HG03460 (cell line): ENCODE results near the gene ATG10.
"Not testable (repeated sequence)": the region's sequence is repeated elsewhere in the genome, so short reads cannot be mapped to it uniquely, and the experiment has no call there.

Experiments used
- ATAC-seq: cut with Tn5 transposase; IDR thresholded peaks from one replicate; pipeline ENCODE4 v1.9.1; 2021; ENCODE audit not compliant: unreplicated experiment

ATG10 gene

GRCh38 chr5:81971712-81972491 lies at the start of gene ATG10:
ATG10 (plus strand) TSS chr5:81972023; CDS start chr5:81987571, 15,548 bp downstream.
- peak; percentile 98 for ATAC-seq

DNA sequence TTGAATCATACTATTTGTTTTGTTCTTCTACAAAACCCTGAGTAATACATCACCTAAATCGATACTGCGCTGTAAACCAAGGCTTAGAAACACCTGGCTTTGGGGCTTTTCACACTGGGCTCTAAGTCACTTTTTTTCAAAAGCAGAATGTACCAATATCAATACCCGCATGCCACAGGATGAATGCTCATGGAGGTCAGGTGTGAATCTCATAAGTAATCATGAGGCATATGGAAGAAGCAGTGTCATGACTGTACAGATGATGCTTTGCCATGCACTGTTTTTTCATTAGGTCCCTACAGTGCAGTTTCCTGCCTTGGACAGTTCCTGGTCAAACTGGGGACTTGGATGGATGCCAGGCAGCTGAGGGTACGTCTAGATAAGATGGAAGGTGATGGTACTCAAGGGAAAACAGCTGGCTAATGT lies 49.0 kb upstream of the ATG10 start:
- ATAC-seq, result no peak

DNA sequence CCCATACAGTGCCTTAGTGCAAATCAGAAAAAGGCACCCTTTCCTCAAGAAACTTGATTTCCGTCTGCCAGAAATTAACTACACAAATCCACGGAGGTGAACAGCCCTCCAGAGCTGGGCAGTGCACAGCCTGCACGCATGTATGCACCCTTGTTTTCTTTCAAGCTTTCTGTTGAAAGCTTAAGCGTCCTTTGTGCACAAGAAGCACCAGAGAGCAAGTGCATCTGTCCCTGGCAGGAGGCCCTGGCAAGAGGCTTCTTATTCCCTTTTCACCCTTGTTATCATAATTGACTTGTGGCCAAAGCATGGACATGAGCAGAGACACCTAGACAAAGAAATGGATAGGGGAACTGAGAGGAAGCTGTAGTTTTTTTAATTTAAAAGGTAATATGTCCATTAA lies 47.4 kb upstream of the ATG10 start:
- no peak for ATAC-seq

DNA sequence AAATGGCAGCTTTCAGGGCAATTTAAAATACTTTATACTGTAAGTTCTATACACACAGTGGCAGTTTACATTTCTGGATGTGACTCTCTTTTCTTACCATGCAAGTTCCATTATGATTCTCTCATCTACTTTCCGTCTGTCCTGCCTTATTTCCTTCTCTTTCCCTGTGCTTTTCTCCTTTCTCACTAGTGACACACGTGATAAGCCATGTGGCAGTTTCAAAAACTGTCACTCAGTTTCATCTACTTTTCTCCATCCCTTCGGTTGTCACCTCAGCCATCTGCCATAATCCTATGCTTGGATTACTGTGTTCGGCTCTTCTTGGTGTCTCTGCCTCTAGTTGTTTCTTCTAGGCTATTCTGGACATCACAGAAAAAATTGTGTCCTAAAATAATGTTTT lies 46.8 kb upstream of the ATG10 start:
- ATAC-seq, result no peak

DNA sequence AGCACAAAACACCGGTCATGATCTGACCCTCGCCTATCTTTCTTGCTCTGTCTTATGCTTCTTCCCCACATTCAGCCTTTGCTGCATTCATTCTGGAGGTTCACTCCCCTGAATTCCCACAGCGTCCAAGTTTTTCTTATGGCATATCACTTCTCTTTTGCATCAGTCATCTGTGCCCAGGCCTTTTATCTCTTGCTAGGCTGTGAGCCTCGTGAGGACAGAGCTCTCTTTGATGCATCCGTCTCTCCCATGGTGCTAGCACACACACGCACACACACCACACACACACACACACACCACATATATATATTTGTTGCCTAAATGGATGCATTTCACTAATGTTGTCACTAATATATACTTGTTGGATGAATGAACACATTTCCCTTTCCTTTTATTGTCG lies 45.8 kb upstream of the ATG10 start:
- ATAC-seq, result no peak

DNA sequence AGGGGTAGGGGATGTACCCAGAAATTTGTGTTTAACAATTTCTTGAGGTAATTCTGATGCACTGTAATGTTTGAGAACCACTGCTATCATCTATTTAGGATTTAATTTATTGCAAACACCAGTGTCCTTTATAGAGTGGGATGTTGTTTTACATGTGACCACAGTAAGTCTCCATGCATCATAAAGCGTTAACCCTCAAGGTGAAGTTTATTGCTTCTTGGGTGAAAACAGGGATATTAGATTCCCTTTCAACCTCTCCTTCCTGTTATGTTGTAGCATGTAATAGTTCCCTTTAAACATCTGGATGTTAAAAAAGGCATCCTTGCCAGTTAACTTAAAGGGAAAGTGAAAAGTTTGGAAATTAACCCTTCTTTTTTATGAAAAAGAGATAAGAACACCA lies 35.8 kb upstream of the ATG10 start:
- no peak for ATAC-seq

DNA sequence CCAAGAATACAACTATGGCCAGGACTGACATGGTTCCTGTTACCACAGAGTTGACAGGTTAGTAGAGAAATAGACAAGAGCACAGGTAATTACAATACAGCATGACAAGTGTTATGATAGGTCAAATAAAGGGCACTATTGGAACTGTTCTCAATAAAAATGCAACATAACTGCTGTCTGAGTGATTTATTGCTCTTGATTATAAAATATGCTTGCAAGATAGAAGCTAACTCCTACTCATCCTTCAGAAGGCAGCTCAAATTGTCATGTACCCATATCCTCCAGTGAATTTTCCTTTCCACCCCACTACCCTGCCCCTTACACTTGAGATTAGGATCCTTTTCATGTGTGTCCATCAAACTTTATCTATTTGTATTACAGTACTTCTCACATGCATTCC lies 35.1 kb upstream of the ATG10 start:
- ATAC-seq, result no peak

- no peak for ATAC-seq
Measured at GRCh38 chr5:81942746-81943145, 29.1 kb upstream of the ATG10 start.

- no peak for ATAC-seq
Measured at GRCh38 chr5:81948349-81948748, 23.5 kb upstream of the ATG10 start.

GRCh38 chr5:81949462-81949861 lies 22.4 kb upstream of the ATG10 start:
- no peak for ATAC-seq

GRCh38 chr5:81950996-81951395 lies 20.8 kb upstream of the ATG10 start:
- ATAC-seq, result no peak

DNA sequence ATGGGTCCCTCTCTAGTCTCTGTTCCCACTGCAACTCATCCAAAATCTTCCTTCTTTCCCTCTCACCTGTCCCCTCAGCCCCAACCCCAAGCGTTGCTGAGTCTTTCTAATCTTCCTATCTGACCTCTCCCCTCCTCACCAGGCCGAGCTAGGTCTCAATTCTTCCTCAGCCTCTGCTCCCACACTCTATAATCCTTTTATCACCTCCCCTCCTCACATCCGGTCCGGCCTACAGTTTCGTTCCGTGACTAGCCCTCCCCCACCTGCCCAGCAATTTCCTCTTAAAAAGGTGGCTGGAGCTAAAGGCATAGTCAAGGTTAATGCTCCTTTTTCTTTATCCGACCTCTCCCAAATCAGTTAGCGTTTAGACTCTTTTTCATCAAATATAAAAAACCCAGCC lies 17.0 kb upstream of the ATG10 start:
- not testable (repeated sequence) for ATAC-seq

GRCh38 chr5:81958129-81958528 lies 13.7 kb upstream of the ATG10 start:
- ATAC-seq, result not testable (repeated sequence)

DNA sequence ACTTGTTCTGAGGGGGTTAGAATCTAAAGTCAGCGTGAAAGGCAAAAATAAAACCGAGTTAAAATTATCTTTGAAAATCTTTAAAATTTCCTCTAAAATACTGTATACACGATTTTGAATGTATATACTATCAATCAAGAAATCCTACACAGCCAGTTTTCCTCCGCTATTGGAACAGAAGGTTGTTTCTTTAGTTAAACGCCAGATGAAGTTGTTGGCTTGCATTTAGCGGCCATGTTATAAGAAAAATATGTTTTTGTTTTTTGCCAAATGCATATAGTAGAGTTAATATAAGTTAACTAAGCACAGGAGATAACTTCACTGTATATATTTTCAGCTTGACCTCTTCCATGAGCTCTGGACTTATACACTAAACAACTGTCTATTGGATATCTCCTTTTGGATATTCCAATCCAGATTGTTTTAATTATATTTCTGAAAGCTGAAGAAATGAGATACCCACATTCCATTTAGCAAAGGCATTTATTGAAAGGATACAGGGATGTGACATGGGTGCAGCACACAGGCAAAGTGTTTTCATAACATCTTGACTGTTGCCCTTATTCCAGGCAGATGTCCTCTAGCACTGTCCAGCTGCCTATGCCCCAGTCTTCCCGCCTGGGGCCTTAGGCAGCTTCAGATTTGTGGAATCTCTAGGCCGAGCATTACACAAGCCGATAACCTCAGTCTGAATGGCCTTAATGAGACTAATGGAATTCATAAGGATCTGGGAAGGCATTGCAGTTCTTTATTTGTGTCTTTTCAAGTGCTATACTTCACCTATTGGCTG lies 10.0 kb upstream of the ATG10 start:
- no peak for ATAC-seq

GRCh38 chr5:81963544-81963943 lies 8.3 kb upstream of the ATG10 start:
- ATAC-seq, result no peak

GRCh38 chr5:81965524-81965923 lies 6.3 kb upstream of the ATG10 start:
- ATAC-seq, result no peak

DNA sequence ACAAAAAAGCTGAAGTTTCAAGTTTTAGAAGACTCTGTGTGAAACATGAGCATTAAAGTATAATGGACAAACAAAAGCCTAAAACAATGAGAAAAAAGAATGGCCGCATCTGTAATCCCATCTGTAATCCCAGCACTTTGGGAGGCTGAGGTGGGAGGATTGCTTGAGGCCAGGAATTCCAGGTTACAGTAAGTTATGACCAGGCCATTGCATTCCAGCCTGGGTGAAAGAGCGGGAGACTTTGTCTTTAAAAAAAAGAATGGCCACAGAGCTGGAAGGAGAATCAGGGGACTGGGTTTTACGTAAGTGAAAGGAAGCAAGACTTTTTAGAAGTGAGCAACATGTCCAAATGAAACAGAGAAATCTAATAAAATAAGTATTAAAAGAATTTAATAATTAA lies 2.6 kb upstream of the ATG10 start:
- no peak for ATAC-seq

GRCh38 chr5:81969912-81970311 lies 1.9 kb upstream of the ATG10 start:
- no peak for ATAC-seq

GRCh38 chr5:81971111-81971711 lies 612 bp upstream of the ATG10 start:
- no peak for ATAC-seq

- ATAC-seq, result peak; percentile 33
Measured at GRCh38 chr5:81972492-81972783, 615 bp downstream of the ATG10 start.

DNA sequence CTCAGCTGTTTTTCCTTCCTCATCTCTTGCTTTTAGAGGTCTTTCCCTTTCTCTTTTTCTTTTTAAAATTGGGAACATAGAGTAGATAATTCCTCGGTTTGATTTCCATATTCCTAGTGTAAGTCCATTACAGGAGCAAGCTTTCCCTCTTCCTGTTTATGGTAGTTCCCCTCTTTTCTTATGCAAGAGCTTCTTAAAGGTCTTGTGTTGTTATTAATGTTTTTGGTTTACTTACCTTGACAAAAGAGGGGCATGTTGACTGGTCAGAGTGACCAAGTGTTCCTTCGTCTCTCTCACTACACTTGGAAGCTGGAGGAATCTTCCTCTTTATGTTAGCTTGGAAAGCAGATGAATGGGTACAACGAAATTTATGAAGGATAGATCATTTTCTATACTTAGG lies 8.3 kb downstream of the ATG10 start:
- no peak for ATAC-seq

DNA sequence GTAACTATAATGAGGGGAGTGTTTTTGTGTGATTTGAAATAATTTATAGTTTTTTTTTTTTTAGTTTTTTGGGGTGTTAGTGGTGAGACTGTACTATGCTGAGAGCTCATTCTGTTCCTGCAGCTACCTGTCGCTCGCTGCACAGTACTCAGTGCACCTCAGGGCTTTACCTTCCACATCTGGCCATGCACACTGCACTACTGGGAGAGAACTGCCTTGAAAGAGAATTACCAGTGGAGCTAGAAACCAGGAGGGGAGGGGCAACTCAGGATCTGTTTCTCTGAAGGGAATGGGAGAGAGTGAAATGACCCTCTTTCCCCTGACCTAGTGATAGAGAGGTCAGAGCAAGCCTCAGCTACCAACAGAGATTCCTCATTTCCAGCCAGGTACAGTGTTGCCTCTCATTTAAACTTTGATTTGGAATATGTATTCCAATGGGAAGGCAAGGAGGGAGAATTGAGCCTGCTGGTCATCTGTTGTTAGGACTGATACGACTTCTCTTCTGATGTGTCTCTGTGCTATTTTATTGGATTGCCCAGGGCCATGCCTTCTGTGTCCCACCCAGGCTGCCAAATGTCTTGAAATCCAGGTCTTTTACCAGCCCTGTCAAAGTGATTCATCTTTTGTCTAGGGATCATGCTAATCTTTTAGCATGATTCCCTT lies 8.9 kb downstream of the ATG10 start:
- no peak for ATAC-seq
